Uterus (tissue), 2 donors: ENCODE data around the gene CAMTA1.

Experiments used
- CTCF ChIP-seq, 4 experiments: fragments of 200-600 bp in 2 of 4; fragments of 450-650 bp in 2 of 4; sonication (generic) in 2 of 4; IDR thresholded peaks; one replicate each; pipeline ENCODE4 v1.5.1; 2016 to 2019; ENCODE audit warnings: antibody characterized with exemption in 4 of 4, mild to moderate bottlenecking in 2 of 4, moderate library complexity in 1 of 4
- POLR2A ChIP-seq, 2 donors: fragments of 450-650 bp; IDR thresholded peaks; one replicate each; pipeline ENCODE4 v1.6.1; 2016; ENCODE audit warnings: antibody characterized with exemption in 2 of 2, mild to moderate bottlenecking in 1 of 2, moderate library complexity in 1 of 2

DNA sequence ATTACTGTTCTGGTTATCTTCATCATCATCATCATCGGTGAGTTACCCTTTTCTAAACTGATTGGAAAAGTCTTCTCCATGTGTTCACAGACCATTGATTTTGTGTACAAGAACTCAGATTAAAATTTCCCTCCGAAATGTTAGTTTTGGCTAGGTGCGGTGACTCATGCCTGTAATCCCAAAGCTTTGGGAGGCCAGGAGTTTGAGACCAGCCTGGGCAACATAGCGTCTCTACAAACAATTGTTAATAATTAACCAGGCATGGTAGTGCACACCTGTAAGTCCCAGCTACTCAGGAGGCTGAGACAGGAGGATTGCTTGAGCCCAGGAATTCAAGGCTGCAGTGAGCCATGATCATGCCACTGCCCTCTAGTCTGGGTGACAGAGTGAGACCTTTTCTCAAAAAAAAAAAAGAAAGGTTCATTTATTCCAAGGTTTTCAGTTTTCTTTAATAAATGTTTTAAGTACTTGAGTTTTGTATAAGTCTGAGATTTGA is 992.9 kb downstream of the CAMTA1 start:
- TF ChIP-seq CTCF (IDR thresholded peaks at IDR 0.05) (no peak), POLR2A (IDR thresholded peaks at IDR 0.05) (no peak)
